ENCODE data around the gene KRT40.

The KRT40 gene

GRCh38 chr17:40950176-40950575 is 34.0 kb downstream of the KRT40 start:
- DNase-seq, result no peak

GRCh38 chr17:40949418-40949817 is 34.7 kb downstream of the KRT40 start:
- DNase-seq, result no peak

- DNase-seq, result no peak
Measured at GRCh38 chr17:40947929-40948328, 36.2 kb downstream of the KRT40 start.

- DNase-seq, result no peak
Measured at GRCh38 chr17:40945414-40945813, 38.7 kb downstream of the KRT40 start.

GRCh38 chr17:40944531-40944930 is 39.6 kb downstream of the KRT40 start:
- no peak for DNase-seq

- DNase-seq, result no peak
Measured at GRCh38 chr17:40942553-40942952, 41.6 kb downstream of the KRT40 start.

- no peak for DNase-seq
Measured at GRCh38 chr17:40940266-40940665, 43.9 kb downstream of the KRT40 start.

GRCh38 chr17:40938981-40939380 is 45.1 kb downstream of the KRT40 start:
- DNase-seq, result no peak

GRCh38 chr17:40937384-40937819 is 46.7 kb downstream of the KRT40 start, which contains the start of gene KRT23:
Gene KRT23 (minus strand): TSS chr17:40937646. CDS start chr17:40936603, 1,043 bp downstream.
- DNase-seq, result no peak

GRCh38 chr17:40936976-40937375 is 47.1 kb downstream of the KRT40 start:
- DNase-seq, result no peak

- DNase-seq, result no peak
Measured at GRCh38 chr17:40936437-40936971, 47.6 kb downstream of the KRT40 start.

GRCh38 chr17:40935624-40936023 is 48.5 kb downstream of the KRT40 start:
- peak; percentile 5 for DNase-seq

GRCh38 chr17:40932608-40933007 is 51.5 kb downstream of the KRT40 start:
- no peak for DNase-seq

GRCh38 chr17:40931311-40931710 is 52.8 kb downstream of the KRT40 start:
- no peak for DNase-seq
